Right lobe of liver (tissue), 6 donors: Measurements from ENCODE around the gene C3orf20. TPM values are rescaled to one million over a fixed set of nuclear protein-coding genes. Genes with fewer than 3 reads are reported as not detected.
A peak's percentile ranks its signal among the peaks of the same experiment; 100 is the strongest.

Source experiments
- ATAC-seq, 4 donors: fragments of 200-7000 bp; cut with Tn5 transposase; one replicate each; pipeline ENCODE4 v1.9.1; 2020; ENCODE audit warnings: mild to moderate bottlenecking in 4 of 4, moderate library complexity in 4 of 4
- DNase-seq, 3 donors: peaks; one replicate each; pipeline ENCODE4 v3.0.0-alpha.2; 2020
- H3K27ac ChIP-seq, 3 donors: fragments of 200-600 bp; one replicate each; pipeline ENCODE4 v1.8.0; 2022
- H3K27me3 ChIP-seq, 2 donors: fragments of 200-600 bp; one replicate each; pipeline ENCODE4 v1.8.0; 2022
- H3K36me3 ChIP-seq, 4 donors: fragments of 200-600 bp; sonication (generic) in 1 of 4; one replicate each; pipeline versions ENCODE4 v1.5.1 to v1.8.0; 2017 to 2022; ENCODE audit warnings: control low read depth in 1 of 4
- H3K4me1 ChIP-seq, 4 donors: fragments of 200-600 bp; sonication (generic) in 1 of 4; one replicate each; pipeline versions ENCODE4 v1.5.1 to v1.8.0; 2017 to 2022; ENCODE audit warnings: control low read depth in 1 of 4
- H3K4me3 ChIP-seq, 3 donors: fragments of 200-600 bp; one replicate each; pipeline ENCODE4 v1.8.0; 2022
- H3K9me3 ChIP-seq, 4 donors: fragments of 200-600 bp; sonication (generic) in 1 of 4; one replicate each; pipeline versions ENCODE4 v1.5.1 to v1.8.0; 2017 to 2022; ENCODE audit warnings: control low read depth in 1 of 4
- POLR2A ChIP-seq: fragments of 450-650 bp; IDR thresholded peaks from one replicate; pipeline ENCODE4 v1.6.1; 2017; ENCODE audit warnings: antibody characterized with exemption, mild to moderate bottlenecking
- WGBS: methylation state at CpG from one replicate; pipeline ENCODE4 v1.1.6; 2018; ENCODE audit warnings: low coverage, low lambda C conversion rate; ENCODE audit not compliant: insufficient coverage; ENCODE audit errors: missing lambda C conversion rate; 5-methylcytosine and 5-hydroxymethylcytosine counted together
- intact Hi-C, 2 donors: fragments of 100-400 bp; cut with DNase I; formaldehyde crosslinking; loops; one replicate each; pipeline versions ENCODE4 v1.11.2 to v1.14.1; 2022
- total RNA-seq, 6 experiments: library from RNA; depleted of rRNA in 2 of 6; stranded (reverse); fragments of >200 nt in 2 of 6; fragmentation: NEBNext Ultra II Directional in 3 of 6; extraction: Animal tissue kit (Norgen Biotek cat#: 25700) in 3 of 6; gene quantifications; one replicate each; pipeline versions ENCODE4 v1.1.0 to v1.2.4, GENCODE V29; 2016 to 2023
- TF ChIP-seq, protein P1 (sequence below), 4 donors: fragments of 200-600 bp in 3 of 4; fragments of 450-650 bp in 1 of 4; IDR thresholded peaks; one replicate each; pipeline versions ENCODE4 v1.5.1 to v1.8.0; 2016 to 2022; ENCODE audit warnings: antibody characterized with exemption in 4 of 4, mild to moderate bottlenecking in 2 of 4
- donor health status: DM: no; HTN: yes; CAD: no.
- donor health status: DM: no; HTN: no; CAD: no.
- donor health status: DM: no; HTN: no; CAD: no.
- donor health status: DM: no; HTN: yes; CAD: no.
- donor health status: DM: no; HTN: yes; CAD: no.

Gene C3orf20
- total RNA-seq, 6 experiments from 2014 or later, result 0.09 to 0.11 TPM; not detected in 4

DNA sequence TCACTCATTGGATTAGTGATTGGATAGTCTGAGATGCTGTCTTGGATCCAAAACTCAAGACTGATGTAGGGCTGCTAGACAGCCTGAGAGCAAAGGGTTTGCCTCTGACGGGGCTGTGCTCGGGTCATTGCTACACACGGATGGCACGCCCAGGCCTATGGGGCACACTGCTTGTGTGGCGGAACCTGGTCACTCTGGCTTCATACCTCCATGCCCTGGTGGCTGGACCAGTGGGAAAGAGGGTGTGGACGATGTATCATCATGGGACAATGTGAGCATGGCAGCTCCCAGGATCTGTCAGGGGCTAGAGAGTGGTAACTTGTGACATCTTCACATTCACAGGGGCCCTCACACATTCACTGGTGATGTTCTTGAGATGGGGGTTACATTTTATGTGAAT lies 41.5 kb upstream of the C3orf20 start:
- no peak overlapping the region for H3K4me3 ChIP-seq
- DNase-seq (no peak), ATAC-seq (no peak)
- H3K4me1 ChIP-seq, result peaks cover 0 to 36% (median 13%) of the 10 kb centered on the region in 4 donors
- TF ChIP-seq POLR2A, result no peak
- TF ChIP-seq, protein P1, sequence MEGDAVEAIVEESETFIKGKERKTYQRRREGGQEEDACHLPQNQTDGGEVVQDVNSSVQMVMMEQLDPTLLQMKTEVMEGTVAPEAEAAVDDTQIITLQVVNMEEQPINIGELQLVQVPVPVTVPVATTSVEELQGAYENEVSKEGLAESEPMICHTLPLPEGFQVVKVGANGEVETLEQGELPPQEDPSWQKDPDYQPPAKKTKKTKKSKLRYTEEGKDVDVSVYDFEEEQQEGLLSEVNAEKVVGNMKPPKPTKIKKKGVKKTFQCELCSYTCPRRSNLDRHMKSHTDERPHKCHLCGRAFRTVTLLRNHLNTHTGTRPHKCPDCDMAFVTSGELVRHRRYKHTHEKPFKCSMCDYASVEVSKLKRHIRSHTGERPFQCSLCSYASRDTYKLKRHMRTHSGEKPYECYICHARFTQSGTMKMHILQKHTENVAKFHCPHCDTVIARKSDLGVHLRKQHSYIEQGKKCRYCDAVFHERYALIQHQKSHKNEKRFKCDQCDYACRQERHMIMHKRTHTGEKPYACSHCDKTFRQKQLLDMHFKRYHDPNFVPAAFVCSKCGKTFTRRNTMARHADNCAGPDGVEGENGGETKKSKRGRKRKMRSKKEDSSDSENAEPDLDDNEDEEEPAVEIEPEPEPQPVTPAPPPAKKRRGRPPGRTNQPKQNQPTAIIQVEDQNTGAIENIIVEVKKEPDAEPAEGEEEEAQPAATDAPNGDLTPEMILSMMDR (IDR thresholded peaks at IDR 0.05), result no peak
- H3K36me3 ChIP-seq, result no peaks in the 10 kb centered on the region
- no peak overlapping the region for H3K27ac ChIP-seq
- intact Hi-C loops, result no loop called here
- 80% methylated on average over 1 of the region's 6 CpGs for WGBS
- no peaks in the 10 kb centered on the region for H3K27me3 ChIP-seq
- H3K9me3 ChIP-seq, result no peaks in the 10 kb centered on the region

DNA sequence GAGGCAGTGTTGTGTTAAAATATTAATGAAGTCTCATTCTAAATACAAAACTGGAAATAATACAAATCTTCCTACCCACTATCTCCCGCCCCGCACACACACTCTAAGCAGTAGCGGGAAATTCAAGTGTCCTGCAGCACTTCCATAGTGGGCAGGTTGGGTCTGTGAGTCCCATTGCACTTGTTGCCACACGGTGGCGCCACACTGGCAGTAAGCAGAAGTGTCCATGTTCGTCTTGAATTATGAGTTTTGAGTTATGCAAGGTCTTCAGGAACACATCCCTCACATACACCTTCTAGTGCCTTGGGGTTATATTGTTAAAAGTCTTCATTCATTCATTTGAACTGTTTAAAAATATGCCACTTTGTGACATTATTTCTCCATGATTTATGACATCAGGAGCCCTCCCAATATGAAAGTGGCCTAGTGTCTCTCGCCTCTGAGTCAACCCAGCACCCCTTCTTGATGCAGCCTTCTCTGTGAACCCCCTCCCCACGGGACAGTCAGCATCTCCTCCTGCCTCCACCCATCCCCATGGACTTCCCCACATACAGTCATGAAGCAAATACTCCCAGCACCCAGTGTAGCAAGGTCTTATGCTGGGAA lies 41.0 kb upstream of the C3orf20 start:
- Histone ChIP-seq H3K4me1 (peaks cover 0 to 36% (median 13%) of the 10 kb centered on the region in 4 donors), H3K9me3 (no peaks in the 10 kb centered on the region), H3K27ac (no peak overlapping the region), H3K4me3 (no peak overlapping the region), H3K36me3 (no peaks in the 10 kb centered on the region), H3K27me3 (no peaks in the 10 kb centered on the region)
- WGBS, result 20% methylated on average over 7 of the region's 8 CpGs
- ATAC-seq (peak; percentile 16 to 43 (median 27)), DNase-seq (peak in 2 of 3 donors; percentile 46 to 68)
- intact Hi-C loops, result no loop called here
- TF ChIP-seq, protein P1 (IDR thresholded peaks at IDR 0.05), result peak; percentile 45 to 81 (median 68)
- no peak for TF ChIP-seq POLR2A

DNA sequence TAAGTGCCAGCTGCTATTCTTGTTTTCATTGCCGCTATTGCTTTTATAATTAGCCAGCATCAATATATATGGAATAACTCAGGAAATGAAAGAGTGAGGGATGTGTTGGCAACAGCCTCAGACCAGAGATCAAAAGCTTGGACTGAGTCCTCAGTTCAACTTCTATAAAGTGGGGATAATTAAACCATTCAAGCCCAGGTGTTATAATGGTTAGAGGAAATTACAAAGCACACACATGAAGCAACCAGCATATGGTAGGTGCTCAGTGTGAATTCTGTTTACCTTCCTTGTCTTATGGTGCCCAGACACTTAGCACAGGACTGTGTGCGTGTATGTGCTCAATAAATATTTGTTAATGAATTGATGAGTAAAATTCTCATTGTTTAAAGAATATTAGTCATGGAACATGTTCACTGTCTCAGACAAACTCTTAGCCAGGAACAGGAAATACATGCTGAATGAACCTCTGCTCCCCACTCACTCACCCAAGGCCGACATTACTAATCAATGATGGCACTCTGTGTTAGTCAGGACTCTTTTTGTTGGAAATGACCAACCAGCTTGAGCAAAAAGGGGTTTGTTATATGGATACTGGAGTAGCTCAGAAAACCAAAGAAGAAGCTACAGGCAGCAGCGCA lies 40.1 kb upstream of the C3orf20 start:
- ATAC-seq (no peak), DNase-seq (no peak)
- Histone ChIP-seq H3K27ac (no peak overlapping the region), H3K27me3 (no peaks in the 10 kb centered on the region), H3K4me3 (no peak overlapping the region), H3K4me1 (peaks cover 0 to 36% (median 13%) of the 10 kb centered on the region in 4 donors), H3K9me3 (no peaks in the 10 kb centered on the region), H3K36me3 (no peaks in the 10 kb centered on the region)
- TF ChIP-seq, protein P1 (IDR thresholded peaks at IDR 0.05), result no peak
- TF ChIP-seq POLR2A, result no peak
- intact Hi-C loops, result no loop called here
- WGBS, result 64% methylated on average over 3 of the region's 4 CpGs

DNA sequence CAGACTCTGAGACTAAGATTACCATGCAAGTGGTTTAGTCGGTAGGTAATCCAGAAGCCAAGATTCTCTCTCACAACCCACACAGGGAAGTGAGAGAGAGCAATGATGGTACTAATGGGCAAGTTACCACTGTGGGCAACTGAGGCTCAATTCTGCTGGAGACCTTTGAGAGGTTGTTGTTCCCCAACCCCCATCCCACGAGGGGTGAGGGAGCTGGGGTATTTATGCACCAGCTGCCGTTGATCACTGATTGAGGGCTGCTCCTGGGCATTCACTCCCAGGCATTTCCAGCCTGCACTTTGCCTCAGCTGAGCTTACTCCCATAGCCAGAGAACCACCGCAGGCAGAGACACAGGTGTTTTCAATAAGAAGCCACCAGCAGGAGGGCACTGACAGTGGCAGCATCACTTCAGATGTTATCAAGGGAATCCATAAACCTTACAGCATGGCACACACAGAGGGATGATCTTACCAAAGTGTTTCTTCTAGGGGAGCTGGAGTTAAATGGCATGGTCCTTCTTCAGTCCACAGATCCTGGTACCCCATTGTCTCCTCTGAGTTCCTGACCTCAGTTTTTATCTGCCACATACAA lies 38.3 kb upstream of the C3orf20 start:
- intact Hi-C loops, result no loop called here
- WGBS, result 62% methylated on average over 3 of the region's 4 CpGs
- no peak for DNase-seq
- TF ChIP-seq, protein P1 (IDR thresholded peaks at IDR 0.05), result no peak
- TF ChIP-seq POLR2A, result no peak
- no peak for ATAC-seq
- Histone ChIP-seq H3K27ac (no peak overlapping the region), H3K4me1 (peaks cover 0 to 19% (median 7%) of the 10 kb centered on the region in 4 donors), H3K4me3 (no peak overlapping the region), H3K27me3 (no peaks in the 10 kb centered on the region), H3K9me3 (no peaks in the 10 kb centered on the region), H3K36me3 (no peaks in the 10 kb centered on the region)
